ENCODE results near the gene FAM180A.

The FAM180A gene

GRCh38 chr7:135690566-135690965 is 58.0 kb downstream of the FAM180A start:
- H2AFZ ChIP-seq, result no peak overlapping the region
- H3K79me2 ChIP-seq, result no peaks in the 10 kb centered on the region
- H3K4me1 ChIP-seq, result no peaks in the 10 kb centered on the region
- H3K4me2 ChIP-seq (ENCODE audit: low read length), result no peak overlapping the region
- no peak overlapping the region for H3K4me3 ChIP-seq (ENCODE audit: low read depth, low read length)
- no peaks in the 10 kb centered on the region for H3K9me3 ChIP-seq (ENCODE audit: control insufficient read depth, low read length)
- no peak overlapping the region for H3K27ac ChIP-seq
- H3K36me3 ChIP-seq (ENCODE audit: control insufficient read depth, insufficient read depth, low read length), result no peaks in the 10 kb centered on the region
- no peak overlapping the region for H3K9ac ChIP-seq
- TF ChIP-seq CTCF (IDR thresholded peaks at IDR 0.05), result no peak
- H3K27me3 ChIP-seq (ENCODE audit: control insufficient read depth, insufficient read depth, low read length), result no peaks in the 10 kb centered on the region

- no peak for TF ChIP-seq CTCF (IDR thresholded peaks at IDR 0.05)
- no peak overlapping the region for H3K4me2 ChIP-seq (ENCODE audit: low read length)
- H3K36me3 ChIP-seq (ENCODE audit: control insufficient read depth, insufficient read depth, low read length), result no peaks in the 10 kb centered on the region
- no peaks in the 10 kb centered on the region for H3K27me3 ChIP-seq (ENCODE audit: control insufficient read depth, insufficient read depth, low read length)
- no peak overlapping the region for H3K4me3 ChIP-seq (ENCODE audit: low read depth, low read length)
- no peaks in the 10 kb centered on the region for H3K4me1 ChIP-seq
- no peak overlapping the region for H3K9ac ChIP-seq
- no peaks in the 10 kb centered on the region for H3K79me2 ChIP-seq
- H3K27ac ChIP-seq, result no peak overlapping the region
- no peak overlapping the region for H2AFZ ChIP-seq
- no peaks in the 10 kb centered on the region for H3K9me3 ChIP-seq (ENCODE audit: control insufficient read depth, low read length)
Observed at GRCh38 chr7:135687466-135687865, 61.1 kb downstream of the FAM180A start.

DNA sequence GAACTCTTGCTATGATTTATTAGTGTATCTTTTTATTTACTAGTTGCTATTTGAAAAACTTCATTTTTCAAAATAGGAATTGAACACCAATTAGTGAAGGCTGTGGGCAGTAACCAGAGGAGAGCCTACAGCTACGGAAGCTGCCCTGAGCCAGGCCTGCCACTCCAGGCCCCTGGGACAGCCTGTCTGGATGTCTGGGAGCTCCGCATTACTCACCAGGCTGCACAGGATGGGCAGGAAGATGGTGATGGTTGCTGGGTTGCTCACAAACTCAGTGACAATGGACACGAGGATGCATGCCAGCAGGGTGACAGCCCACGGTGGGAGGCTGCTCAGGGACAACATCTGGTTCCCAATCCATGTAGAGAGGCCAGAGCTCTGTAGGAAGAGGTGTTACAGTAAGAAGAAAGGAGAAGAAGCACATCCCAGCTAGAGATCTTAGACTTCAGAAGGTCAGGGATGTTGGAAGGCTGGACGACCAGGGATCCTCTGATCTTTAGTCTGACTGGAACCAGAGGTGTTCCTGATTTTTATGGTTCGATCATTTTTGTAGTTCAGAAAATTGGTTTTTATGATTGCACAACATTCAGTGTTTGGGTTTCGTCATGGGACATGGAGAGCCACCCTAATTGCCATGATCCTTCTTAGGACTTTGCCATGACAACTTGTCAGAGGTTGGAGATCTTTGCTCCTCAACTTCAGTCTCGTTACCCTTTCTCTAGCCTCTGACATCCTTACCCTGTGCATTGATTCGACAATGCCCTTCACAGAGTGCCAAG is 63.1 kb downstream of the FAM180A start:
- H3K4me1 ChIP-seq, result no peaks in the 10 kb centered on the region
- H3K27ac ChIP-seq, result no peak overlapping the region
- H3K79me2 ChIP-seq, result no peaks in the 10 kb centered on the region
- no peak overlapping the region for H3K4me3 ChIP-seq (ENCODE audit: low read depth, low read length)
- H2AFZ ChIP-seq, result no peak overlapping the region
- no peaks in the 10 kb centered on the region for H3K36me3 ChIP-seq (ENCODE audit: control insufficient read depth, insufficient read depth, low read length)
- H3K9me3 ChIP-seq (ENCODE audit: control insufficient read depth, low read length), result no peaks in the 10 kb centered on the region
- no peak overlapping the region for H3K9ac ChIP-seq
- no peak overlapping the region for H3K4me2 ChIP-seq (ENCODE audit: low read length)
- TF ChIP-seq CTCF (IDR thresholded peaks at IDR 0.05), result no peak
- no peaks in the 10 kb centered on the region for H3K27me3 ChIP-seq (ENCODE audit: control insufficient read depth, insufficient read depth, low read length)

DNA sequence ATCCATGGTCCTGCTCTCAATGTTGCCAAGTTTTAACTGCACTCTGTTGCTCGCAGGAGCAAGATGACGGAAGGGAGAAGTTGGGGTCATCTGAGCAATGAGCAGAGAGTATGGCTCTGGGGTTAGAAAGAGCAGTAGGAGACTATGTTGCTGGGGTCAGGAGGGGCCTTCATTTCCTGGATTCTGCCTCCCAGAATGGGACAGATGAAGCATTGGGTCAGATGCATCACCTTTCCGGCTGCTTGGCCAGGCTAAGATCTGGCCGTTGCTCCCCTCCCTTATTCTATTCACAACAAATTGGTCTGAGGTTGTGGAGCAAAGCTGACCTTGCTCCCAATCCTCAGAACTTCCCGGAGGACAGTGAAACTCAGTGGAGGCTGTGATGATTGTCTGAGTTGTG is 63.9 kb downstream of the FAM180A start:
- Histone ChIP-seq H3K27ac (no peak overlapping the region), H2AFZ (no peak overlapping the region), H3K36me3 (ENCODE audit: control insufficient read depth, insufficient read depth, low read length) (no peaks in the 10 kb centered on the region), H3K79me2 (no peaks in the 10 kb centered on the region), H3K4me2 (ENCODE audit: low read length) (no peak overlapping the region), H3K9me3 (ENCODE audit: control insufficient read depth, low read length) (no peaks in the 10 kb centered on the region), H3K4me3 (ENCODE audit: low read depth, low read length) (no peak overlapping the region), H3K27me3 (ENCODE audit: control insufficient read depth, insufficient read depth, low read length) (no peaks in the 10 kb centered on the region), H3K4me1 (no peaks in the 10 kb centered on the region), H3K9ac (no peak overlapping the region)
- no peak for TF ChIP-seq CTCF (IDR thresholded peaks at IDR 0.05)

- Histone ChIP-seq H3K4me1 (no peaks in the 10 kb centered on the region), H3K9me3 (ENCODE audit: control insufficient read depth, low read length) (no peaks in the 10 kb centered on the region), H3K4me2 (ENCODE audit: low read length) (no peak overlapping the region), H3K36me3 (ENCODE audit: control insufficient read depth, insufficient read depth, low read length) (no peaks in the 10 kb centered on the region), H2AFZ (no peak overlapping the region), H3K9ac (no peak overlapping the region), H3K79me2 (no peaks in the 10 kb centered on the region), H3K27me3 (ENCODE audit: control insufficient read depth, insufficient read depth, low read length) (no peaks in the 10 kb centered on the region), H3K27ac (no peak overlapping the region), H3K4me3 (ENCODE audit: low read depth, low read length) (no peak overlapping the region)
- no peak for TF ChIP-seq CTCF (IDR thresholded peaks at IDR 0.05)
Observed at GRCh38 chr7:135684136-135684535, 64.5 kb downstream of the FAM180A start.

Measured in parathyroid adenoma (tissue), 2 donors.